Neural cell (in vitro differentiated cells): ENCODE measurements around the gene KIAA0513. TPM values are rescaled to one million over a fixed set of nuclear protein-coding genes. Genes with fewer than 3 reads are reported as not detected.

Experiments
- H2AFZ ChIP-seq: fragments of 200-600, 300-800 bp; sonication (generic), shearing (Covaris generic); 2 replicates; pipeline ENCODE4 v1.6.0; 2014; ENCODE audit warnings: low read depth, mild to moderate bottlenecking, antibody characterized with exemption, low read length, moderate library complexity
- H3F3A ChIP-seq: fragments of 200-600 bp; shearing (Covaris generic); 2 replicates; pipeline ENCODE4 v1.6.1; 2016; ENCODE audit warnings: mild to moderate bottlenecking, moderate library complexity, mixed read lengths, antibody characterized with exemption, low read length; ENCODE audit not compliant: insufficient read depth, poor library complexity, severe bottlenecking
- H3K27ac ChIP-seq: fragments of 200-600, 300-800 bp; sonication (generic), shearing (Covaris generic); 2 replicates; pipeline ENCODE4 v1.5.1; 2014; ENCODE audit warnings: mild to moderate bottlenecking, low read length, moderate library complexity
- H3K27me3 ChIP-seq: fragments of 300-800, 200-600 bp; sonication (generic), shearing (Covaris generic); 2 replicates; pipeline ENCODE4 v1.6.0; 2014; ENCODE audit warnings: mild to moderate bottlenecking, low read depth, low read length, moderate library complexity; ENCODE audit not compliant: insufficient read depth
- H3K36me3 ChIP-seq: fragments of 300-800, 200-600 bp; sonication (generic), shearing (Covaris generic); 2 replicates; pipeline ENCODE4 v1.5.1; 2014; ENCODE audit warnings: mild to moderate bottlenecking, antibody characterized with exemption, low read length, moderate library complexity; ENCODE audit not compliant: insufficient read depth
- H3K4me2 ChIP-seq: fragments of 300-800, 200-600 bp; sonication (generic), shearing (Covaris generic); 2 replicates; pipeline ENCODE4 v1.6.0; 2014; ENCODE audit warnings: mild to moderate bottlenecking, low read length
- H3K4me3 ChIP-seq: fragments of 300-800, 200-600 bp; sonication (generic), shearing (Covaris generic); 2 replicates; pipeline ENCODE4 v1.5.1; 2014; ENCODE audit warnings: mild to moderate bottlenecking, low read length, moderate library complexity
- H3K79me2 ChIP-seq: fragments of 200-600 bp; shearing (Covaris generic); replicated peaks from 2 replicates; pipeline ENCODE4 v1.6.0; 2014; ENCODE audit warnings: mild to moderate bottlenecking, low read length, moderate library complexity; ENCODE audit not compliant: insufficient read depth
- H3K9ac ChIP-seq: fragments of 300-800, 200-600 bp; sonication (generic), shearing (Covaris generic); 2 replicates; pipeline ENCODE4 v1.6.1; 2016; ENCODE audit warnings: mild to moderate bottlenecking, low read length, mixed read lengths
- H3K9me2 ChIP-seq: fragments of 200-600 bp; shearing (Covaris generic); 2 replicates; pipeline ENCODE4 v1.6.1; 2016; ENCODE audit warnings: mild to moderate bottlenecking, low read length, mixed read lengths; ENCODE audit not compliant: insufficient read depth
- H3K9me3 ChIP-seq: fragments of 200-600, 300-800 bp; sonication (generic), shearing (Covaris generic); 2 replicates; pipeline ENCODE4 v1.6.1; 2016; ENCODE audit warnings: mild to moderate bottlenecking, mixed run types, low read length, moderate library complexity, mixed read lengths
- H4K20me1 ChIP-seq: fragments of 200-600 bp; shearing (Covaris generic); 2 replicates; pipeline ENCODE4 v1.6.1; 2016; ENCODE audit warnings: mild to moderate bottlenecking, mixed run types; ENCODE audit not compliant: insufficient read depth
- CTCF ChIP-seq: fragments of 450-650 bp; IDR thresholded peaks from 2 replicates; pipeline ENCODE4 v1.5.1; 2014; ENCODE audit warnings: antibody characterized with exemption, mild to moderate bottlenecking, moderate library complexity; ENCODE audit not compliant: poor library complexity, severe bottlenecking
- EP300 ChIP-seq: fragments of 450-650 bp; conservative IDR thresholded peaks from 2 replicates; pipeline ENCODE4 v1.6.1; 2014; ENCODE audit warnings: antibody characterized with exemption, mild to moderate bottlenecking, moderate library complexity; ENCODE audit not compliant: poor library complexity, severe bottlenecking
- EZH2 ChIP-seq: fragments of 200-600, 300-800 bp; shearing (Covaris generic), sonication (generic); IDR thresholded peaks from 2 replicates; pipeline ENCODE4 v1.6.1; 2014; ENCODE audit warnings: antibody characterized with exemption, low read length, borderline replicate concordance, mild to moderate bottlenecking; ENCODE audit not compliant: insufficient read depth, poor library complexity, severe bottlenecking
- MXI1 ChIP-seq: fragments of 450-650 bp; conservative IDR thresholded peaks from 2 replicates; pipeline ENCODE4 v1.6.1; 2014; ENCODE audit warnings: antibody characterized with exemption, mild to moderate bottlenecking; ENCODE audit not compliant: poor library complexity, severe bottlenecking
- POLR2AphosphoS5 ChIP-seq: IDR thresholded peaks from 2 replicates; pipeline ENCODE4 v1.6.1; 2012
- RAD21 ChIP-seq: fragments of 450-650 bp; conservative IDR thresholded peaks from 2 replicates; pipeline ENCODE4 v1.6.1; 2014; ENCODE audit warnings: antibody characterized with exemption, mild to moderate bottlenecking, moderate library complexity
- REST ChIP-seq: IDR thresholded peaks from 2 replicates; pipeline ENCODE4 v1.6.1; 2012; ENCODE audit warnings: borderline replicate concordance
- SMC3 ChIP-seq: fragments of 450-650 bp; conservative IDR thresholded peaks from 2 replicates; pipeline ENCODE4 v1.6.1; 2014; ENCODE audit warnings: antibody characterized with exemption, mild to moderate bottlenecking, moderate library complexity; ENCODE audit not compliant: poor library complexity
- TAF1 ChIP-seq: IDR thresholded peaks from 2 replicates; pipeline ENCODE4 v1.6.1; 2012; ENCODE audit warnings: low read depth
- polyA plus RNA-seq: library from polyadenylated mRNA; depleted of rRNA; stranded (reverse); fragments of >200 nt; gene quantifications from 2 replicates; pipeline ENCODE4 v1.2.3, GENCODE V29; 2014

Gene KIAA0513
- polyA plus RNA-seq, 1 donor from 2014 or later, result 18.9 TPM

- Histone ChIP-seq H3K36me3 (no peaks in the 10 kb centered on the region), H3K27ac (no peak overlapping the region), H4K20me1 (no peaks in the 10 kb centered on the region), H3K27me3 (no peaks in the 10 kb centered on the region), H3K4me3 (no peak overlapping the region), H2AFZ (no peak overlapping the region), H3K4me2 (no peak overlapping the region), H3K9me3 (no peaks in the 10 kb centered on the region), H3F3A (no peaks in the 10 kb centered on the region), H3K79me2 (no peaks in the 10 kb centered on the region), H3K9ac (no peak overlapping the region), H3K9me2 (no peaks in the 10 kb centered on the region)
- TF ChIP-seq EP300 (no peak), SMC3 (no peak), MXI1 (no peak), EZH2 (no peak)
These were observed 62.6 kb downstream of the KIAA0513 start for GRCh38 chr16:85090181-85090580.

GRCh38 chr16:85090873-85091521 is 63.4 kb downstream of the KIAA0513 start:
- Histone ChIP-seq H3K9me3 (no peaks in the 10 kb centered on the region), H4K20me1 (no peaks in the 10 kb centered on the region), H3K79me2 (no peaks in the 10 kb centered on the region), H3K9me2 (no peaks in the 10 kb centered on the region), H3K9ac (no peak overlapping the region), H3K4me2 (no peak overlapping the region), H3K27ac (no peak overlapping the region), H3K36me3 (no peaks in the 10 kb centered on the region), H3K4me3 (no peak overlapping the region), H2AFZ (no peak overlapping the region), H3K27me3 (no peaks in the 10 kb centered on the region), H3F3A (no peaks in the 10 kb centered on the region)
- TF ChIP-seq EP300 (no peak), POLR2AphosphoS5 (no peak), CTCF (no peak), SMC3 (no peak), REST (no peak), TAF1 (no peak), MXI1 (no peak), RAD21 (no peak), EZH2 (no peak)
